GM21367 (cell line): ENCODE measurements around the gene CBFA2T3.
"Not testable (repeated sequence)": the region's sequence is repeated elsewhere in the genome, so short reads cannot be mapped to it uniquely, and the experiment has no call there.

ENCODE experiments used
- ATAC-seq: cut with Tn5 transposase; IDR thresholded peaks from one replicate; pipeline ENCODE4 v1.9.1; 2021; ENCODE audit not compliant: unreplicated experiment

The CBFA2T3 gene

DNA sequence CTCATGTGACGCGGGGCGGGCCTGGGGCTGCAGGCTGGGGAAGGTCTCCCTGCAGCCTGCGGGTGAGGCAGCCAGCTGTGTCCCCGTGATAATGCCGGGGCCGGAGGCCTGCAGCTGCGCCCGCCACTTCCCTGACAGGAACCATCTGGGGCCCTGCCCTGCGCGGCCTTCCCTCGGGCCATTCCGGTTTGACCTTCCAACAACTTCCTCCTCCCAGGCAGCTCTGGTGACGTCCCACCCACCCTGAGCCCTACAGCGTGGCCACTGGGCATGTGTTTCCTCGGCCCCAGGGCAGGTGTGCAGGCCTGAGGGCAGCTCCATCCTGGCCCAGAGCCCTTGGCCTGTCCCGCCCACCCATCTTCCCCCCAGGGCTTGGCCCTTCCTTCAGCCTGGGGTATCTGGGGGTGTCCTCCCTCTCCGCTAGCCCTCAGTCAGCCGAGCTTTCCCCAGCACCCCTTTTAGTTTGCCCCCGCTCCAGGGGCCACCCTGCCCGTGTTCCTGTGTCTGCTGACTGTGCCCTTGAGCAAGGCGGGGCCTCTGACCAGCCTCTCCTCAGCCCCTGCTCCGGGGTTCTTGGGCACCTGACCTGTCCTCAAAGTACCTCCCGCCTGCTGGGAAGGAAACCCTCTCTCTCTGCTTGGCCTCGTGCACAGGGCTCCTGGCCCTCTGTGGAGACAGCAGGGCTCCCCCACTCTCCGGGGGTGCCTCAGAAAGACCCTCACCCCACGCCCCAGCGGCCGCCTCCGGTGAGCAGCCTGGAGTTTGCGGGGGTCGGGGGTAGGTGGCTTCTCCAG lies at the start of gene CBFA2T3:
Gene CBFA2T3 (minus strand): TSS at position 190 of the 794 bp plus-strand sequence. CDS start 400 bp downstream, outside the sequence.
- no peak for ATAC-seq

DNA sequence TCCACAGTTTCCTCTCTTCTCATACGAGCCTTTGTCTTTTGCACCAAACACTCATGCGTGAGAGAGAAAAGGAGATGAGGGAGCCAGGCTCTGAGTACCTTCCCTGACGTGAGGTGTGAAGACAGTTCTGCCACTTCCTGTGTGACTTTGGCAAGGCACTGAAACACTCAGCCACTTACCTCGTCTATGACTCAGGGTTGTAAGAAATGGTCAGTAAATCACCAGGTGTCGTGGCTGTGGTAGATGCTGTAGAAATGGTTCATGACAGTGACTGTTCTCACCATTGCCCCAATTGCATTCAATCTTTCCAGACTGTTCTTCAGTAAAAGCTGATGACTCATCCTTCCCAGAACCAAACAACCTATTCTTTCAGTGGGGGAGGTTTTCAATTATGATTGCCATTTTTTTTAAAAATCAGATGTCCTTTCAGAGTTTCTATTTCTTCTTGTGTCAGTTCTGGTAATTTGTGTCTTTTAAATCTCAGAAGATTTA lies 49.2 kb upstream of the CBFA2T3 start:
- peak; percentile 61 for ATAC-seq

DNA sequence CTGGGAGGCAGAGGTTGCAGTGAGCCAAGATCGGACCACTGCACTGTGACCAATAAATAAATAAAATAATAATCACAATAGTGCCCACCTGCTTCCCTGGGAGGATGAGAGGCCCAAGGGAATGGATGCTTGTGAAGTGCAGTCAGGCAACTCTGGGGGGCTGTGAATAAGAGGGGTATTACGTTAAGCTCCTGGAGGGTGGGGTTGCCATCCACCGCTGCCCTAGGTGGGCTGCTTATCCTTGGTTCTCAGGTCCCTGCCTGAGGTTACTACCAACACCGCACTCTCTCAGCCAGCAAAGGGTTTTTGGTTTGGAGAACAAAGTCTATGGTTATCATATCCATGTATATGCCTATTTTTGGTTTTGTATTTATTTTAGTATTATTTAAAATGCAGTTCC lies 48.6 kb upstream of the CBFA2T3 start:
- ATAC-seq: no peak

DNA sequence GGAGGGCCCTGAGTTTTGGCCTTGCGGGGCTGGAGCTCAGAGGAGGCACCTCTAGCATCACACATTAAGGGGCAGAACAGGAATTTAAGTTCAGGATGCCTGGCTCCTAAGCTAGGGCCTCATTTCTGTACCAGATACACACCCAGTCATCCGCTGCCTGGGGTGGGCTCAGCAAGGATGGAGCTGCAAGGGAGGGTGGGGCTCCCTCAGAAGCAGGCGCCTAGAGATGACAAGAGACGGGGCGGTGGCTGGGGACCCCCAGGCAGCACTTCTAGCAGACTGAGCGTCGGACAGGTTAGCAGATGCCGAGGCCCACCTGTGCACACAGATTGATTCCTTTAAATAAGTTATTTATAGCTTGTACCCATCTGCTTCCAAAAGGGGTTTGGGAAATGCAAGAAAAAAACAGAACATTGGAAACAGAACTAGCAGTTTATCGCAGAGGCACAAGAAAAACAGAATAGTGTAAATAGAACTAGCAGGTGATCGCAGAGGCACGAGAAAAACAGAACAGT lies 47.6 kb upstream of the CBFA2T3 start:
- ATAC-seq: no peak

DNA sequence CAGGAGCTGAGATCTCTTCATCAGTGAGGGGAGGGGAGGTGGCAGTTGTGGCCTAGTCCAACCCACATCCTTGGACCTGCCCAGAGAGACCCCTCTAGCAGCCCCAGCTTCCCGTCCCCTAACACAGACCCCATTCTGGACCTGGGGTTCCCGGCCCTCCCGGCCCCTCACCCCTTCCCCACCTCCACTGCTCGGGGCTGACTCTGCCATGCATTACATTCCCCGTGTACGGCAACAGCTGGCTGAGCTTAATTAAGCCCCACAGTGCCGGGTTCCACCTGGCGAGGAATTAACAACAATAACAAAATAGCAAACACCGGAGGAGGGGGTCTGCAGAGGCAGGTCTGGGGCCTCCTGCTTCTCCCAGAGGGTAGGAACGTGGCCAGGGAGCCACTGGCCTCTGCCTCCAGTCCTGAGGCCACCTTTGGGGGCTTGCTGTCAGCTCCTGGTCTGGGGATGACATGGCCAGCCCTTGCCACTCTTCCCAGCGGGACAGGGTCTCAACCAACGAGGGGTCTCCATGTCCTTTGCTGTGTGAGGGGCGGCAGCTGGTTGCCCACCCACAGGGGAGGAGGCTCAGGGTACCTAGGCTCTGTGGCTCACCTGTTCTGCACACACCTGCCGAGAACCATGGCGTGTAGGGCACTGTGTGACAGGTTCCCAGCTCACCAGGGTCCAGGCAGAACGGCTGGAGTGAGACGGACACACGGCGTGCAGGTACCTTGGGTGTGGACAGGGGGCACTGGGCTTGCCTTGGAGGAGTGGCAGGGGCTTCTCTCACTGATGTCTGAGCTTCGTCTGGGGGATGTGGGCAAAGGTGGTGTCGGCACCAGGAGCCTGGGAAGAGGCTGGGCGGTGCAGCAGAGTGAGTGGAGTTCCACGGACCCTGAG lies 46.9 kb upstream of the CBFA2T3 start:
- no peak for ATAC-seq

DNA sequence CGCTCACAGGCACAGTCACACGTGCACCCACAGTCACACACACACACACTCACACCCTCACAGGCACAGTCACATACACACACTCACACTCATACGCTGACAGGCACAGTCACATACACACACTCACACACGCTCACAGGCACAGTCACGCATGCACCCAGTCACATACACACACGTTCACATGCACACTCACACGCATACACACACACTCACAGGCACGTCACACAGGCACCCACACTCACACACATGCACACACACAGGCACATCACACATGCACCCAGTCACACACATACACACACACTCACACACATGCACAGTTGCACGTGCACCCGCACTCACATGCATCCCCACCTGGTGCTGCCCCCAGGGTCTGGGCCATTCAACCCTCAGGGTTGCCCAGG lies 46.1 kb upstream of the CBFA2T3 start:
- ATAC-seq: no peak

DNA sequence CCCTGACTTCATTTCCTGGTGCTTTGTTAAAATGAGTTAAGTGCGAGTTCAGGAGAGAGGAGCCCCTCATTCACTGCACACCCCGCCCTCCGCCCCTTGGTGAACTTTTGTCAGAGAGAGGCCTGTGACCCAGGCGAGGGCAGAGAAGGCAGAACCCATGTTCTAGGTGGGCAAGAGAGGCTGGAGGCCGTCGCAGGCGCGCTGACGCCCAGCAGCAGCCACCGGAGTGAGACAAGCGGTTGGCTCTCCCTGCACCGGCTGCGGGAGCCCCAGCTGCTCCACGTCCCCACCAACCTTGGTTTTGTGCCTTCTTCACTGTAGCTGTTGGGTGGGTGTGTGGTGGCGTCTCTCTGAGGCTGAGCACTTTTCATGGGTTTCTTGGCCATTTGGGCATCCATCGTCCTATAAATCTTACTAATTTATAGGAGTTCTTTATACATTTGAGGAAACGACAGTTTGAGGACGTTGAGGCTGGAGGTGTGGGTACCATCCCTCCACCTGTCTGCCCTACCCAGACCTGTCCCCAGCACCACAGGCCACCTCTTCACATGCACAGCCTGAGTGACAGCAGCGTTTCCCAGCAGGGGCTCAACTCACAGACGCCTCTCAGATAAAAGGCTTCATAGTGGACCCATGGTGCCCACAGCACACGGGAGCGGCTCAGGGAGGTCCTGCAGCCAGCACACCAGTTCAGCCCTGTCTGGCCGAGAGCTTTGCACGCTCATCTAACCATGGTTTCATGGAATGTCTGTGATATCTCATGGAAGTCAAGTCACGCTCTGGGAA lies 45.2 kb upstream of the CBFA2T3 start:
- ATAC-seq: no peak

DNA sequence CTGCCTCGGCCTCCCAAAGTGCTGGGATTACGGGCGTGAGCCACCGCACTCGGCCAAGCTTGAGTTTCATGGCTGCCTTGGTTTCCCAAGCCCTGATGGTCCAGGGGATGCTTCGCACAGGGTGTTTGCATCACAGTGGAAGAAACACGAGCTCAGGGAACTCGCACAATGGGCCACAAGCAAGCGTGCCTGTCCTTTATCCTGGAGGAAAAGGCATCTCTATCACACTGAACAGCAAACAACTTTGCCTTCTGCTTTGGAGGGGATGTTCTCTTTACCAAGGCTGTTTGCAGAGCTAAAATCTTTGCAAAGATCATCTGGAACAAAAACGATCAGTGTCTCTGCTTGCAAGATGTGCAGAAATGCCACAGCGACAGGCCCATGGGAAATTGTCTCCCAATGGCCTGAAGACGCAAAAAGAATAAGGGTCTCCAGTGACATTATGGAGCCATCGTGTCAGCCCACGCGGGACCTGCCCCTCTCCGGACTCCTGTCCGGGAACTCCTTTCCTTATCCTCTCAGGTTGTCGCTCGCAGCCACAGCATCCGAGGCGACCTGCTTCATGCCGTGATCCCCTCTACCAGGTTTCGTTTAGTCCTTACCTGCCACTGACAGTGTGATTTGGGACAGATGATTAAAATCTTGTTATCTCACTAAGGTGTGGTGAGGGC lies 44.1 kb upstream of the CBFA2T3 start:
- no peak for ATAC-seq

DNA sequence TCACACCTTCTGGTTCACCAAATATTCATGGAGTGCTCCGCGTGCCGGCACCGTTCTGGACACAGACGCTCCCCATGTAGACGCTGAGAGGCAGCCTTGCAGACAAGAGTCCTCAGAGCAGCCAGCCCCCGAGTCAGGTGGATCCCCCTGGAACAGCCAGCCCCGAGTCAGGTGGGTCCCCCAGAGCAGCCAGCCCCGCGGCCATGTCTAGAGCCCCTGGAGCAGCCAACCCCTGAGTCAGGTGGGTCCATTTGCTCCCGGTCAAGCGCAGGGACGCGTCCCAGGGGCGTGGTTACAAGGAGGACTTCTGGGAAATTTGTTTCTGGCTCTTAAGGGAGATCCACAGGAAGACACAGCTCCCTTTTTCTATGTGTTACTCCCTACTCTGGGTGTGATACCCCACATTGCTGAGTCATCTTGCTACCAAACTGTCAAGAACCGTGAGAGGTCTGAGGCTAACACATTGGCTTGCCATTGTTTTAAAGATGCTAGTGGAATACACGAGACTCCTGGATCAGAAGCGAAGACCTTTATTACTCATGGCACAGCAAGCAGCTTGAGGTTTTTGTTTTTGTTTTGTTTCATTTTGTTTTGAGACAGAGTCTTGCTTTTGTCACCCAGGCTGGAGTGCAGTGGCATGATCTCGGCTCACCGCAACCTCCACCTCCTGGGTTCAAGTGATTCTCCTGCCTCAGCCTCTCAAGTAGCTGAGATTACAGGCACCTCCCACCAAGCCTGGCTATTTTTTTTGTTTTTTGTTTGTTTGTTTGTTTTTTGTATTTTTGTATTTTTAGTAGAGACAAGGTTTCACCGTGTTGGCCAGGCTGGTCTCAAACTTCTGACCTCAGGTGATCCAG lies 43.3 kb upstream of the CBFA2T3 start:
- ATAC-seq: no peak

DNA sequence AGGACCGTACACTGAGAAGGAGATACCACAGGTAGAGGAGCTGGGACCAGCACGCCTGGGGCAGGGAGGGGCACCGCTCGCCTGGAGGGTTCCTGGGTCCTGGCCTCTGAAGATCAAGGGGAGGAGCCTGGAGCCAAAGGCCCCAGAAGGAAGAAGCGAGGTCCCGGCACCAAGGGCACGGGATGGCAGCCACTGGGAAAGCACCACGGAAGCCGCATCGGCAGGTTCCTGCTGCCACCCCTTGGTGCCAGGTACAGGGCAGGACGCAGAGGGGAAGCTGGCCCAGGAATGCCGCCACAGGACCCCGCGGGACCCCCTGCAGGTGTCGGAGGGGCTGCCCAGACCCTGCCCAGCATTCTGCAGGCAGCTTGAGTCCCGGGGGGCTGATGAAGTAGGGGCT lies 42.5 kb upstream of the CBFA2T3 start:
- no peak for ATAC-seq

DNA sequence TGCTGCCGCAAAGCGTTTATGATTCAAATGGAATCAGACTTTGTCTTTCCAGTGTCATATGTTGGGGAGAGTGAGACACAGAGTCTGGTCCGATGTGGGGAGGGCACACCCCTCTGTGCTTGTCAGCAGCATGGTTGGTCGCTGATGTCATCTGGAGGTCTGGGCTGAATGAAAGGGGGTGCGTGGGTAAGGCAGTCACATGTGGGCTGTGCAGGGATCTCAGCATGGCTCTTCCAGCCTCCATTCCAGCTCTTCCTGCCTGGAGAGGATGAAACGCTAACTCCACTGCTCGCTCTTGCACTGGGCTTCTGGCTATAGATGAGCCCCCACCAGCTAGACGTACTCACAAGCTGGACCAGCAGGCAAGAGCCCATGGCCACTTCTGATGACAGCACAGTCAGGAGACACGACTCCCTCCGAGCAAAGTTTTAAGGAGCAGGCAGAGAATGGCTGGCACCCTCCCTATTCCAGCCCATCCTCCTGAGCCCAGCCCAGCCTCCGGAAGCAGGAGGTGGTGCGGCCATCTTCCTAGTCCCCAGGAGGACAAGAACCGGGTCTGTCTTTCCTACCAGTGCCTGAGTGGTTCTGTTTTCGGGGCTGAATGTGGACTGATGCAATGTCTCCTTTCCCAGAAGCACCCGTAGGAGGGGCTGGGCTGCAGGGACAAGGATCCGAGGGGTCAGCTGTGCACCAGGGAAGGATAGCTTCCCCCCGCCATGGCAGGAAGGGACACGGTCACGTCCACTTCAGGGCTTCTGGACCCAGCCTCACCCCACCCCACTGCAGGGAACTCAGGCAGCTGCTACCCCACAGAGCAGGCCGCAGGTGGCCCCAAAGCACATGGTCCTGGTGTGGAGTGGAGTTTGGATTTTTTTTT lies 41.5 kb upstream of the CBFA2T3 start:
- no peak for ATAC-seq

DNA sequence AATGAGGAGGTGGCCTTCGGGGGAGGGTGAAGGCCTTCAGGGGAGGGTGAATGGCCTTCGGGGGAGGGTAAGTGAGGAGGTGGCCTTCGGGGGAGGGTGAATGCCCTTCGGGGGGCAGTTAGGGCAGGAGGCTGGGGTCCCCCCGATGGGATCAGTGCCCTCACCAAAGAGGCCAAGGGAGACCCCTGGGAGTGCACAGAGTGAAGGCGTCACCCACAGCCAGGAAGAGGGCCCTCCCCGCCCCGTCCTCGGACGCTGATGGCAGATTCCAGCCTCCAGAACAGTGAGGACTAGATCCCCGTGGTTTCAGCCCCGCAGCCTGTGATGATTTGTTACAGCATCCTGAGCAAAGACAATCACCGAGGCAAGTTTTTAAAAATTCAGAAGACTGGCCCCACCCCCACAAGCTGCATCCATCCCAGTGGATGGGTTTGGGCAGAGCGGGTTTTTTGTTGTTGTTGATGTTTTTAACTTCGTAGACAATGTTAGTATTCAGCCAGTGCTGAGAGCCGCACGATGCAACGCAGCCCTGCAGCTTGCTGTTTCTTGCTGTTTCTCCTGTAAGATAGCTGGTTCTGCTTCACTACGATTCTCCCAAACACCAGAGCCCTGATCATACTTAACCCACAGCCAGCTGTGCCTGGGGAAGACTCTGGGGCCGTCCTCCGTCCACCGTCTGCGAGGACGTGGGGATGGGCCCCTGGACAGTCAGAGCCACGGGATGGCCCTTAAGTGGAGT lies 40.7 kb upstream of the CBFA2T3 start:
- no peak for ATAC-seq

DNA sequence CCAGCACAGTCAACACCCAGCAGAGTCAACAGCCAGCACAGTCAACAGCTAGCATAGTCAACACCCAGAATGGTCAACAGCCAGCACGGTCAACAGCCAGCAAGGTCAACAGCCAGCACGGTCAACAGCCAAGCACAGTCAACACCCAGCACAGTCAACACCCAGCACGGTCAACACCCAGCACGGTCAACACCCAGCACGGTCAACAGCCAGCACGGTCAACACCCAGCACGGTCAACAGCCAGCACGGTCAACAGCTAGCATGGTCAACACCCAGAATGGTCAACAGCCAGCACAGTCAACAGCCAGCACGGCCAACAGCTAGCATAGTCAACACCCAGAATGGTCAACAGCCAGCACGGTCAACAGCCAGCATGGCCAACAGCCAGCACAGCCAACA lies 39.6 kb upstream of the CBFA2T3 start:
- not testable (repeated sequence) for ATAC-seq

DNA sequence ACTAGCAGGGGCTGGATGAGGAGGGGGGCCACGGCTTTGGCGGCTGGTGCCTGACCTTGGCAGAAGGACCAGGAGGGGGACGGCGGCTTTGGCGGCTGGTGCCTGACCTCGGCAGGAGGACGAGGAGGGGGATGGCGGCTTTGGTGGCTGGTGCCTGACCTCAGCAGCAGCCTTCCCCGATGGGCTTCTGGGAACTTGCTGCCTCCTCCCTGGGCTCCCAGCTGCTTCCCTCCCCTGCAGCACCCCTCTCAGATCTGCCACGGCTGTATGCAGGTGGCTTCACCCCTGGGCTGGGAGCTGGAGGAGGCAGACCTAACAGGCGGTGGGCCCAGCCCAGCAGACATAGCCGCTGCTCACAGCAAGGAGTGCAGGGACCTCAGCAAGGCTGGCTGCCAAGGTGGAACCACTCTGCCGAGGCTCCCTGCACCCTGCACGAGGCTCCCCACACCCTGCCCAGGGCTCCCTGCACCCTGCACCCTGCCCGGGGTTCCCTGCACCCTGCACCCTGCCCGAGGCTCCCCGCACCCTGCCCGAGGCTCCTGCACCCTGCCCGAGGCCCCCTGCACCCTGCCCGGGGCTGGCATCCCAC lies 38.4 kb upstream of the CBFA2T3 start:
- no peak for ATAC-seq

DNA sequence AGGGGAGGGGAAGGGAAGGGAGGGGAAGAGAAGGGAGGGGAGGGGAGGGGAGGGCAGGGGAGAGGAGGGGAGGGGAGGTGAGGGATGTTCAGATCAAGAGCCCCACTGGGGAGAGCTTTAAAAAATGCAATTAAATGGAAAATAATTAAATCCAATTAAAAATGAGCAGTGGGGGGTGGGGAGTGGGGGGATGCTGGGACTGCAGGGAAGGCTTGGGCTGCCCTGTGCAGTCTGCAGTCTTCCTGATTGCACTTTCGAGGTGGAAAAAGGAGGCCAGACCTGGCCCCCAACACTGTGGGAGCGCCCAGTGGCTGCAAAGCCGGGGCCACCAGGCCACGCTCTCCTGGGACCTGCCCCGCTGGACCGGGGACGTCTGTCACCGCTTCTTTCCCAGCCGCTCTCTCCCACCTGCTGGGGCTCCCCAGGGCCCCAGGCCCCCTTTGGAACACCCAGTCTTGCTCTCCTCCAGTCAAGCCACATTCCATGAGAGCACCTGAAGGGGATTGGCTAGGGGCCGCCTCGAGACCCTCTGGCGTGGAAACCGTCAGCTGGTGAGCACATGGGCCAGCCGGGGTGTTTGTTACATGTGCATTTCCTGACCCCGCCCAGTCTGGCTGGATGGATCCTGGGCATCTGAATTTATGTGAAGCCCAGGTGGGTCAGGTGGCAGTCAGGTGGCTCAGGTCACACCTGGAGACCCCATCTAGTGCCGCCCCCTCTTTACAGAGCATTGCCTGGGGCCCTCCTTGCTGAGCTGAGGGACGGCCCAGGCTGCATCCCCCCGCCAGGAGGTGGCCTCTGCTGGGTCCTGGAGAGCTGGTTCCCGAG lies 37.6 kb upstream of the CBFA2T3 start:
- no peak for ATAC-seq

DNA sequence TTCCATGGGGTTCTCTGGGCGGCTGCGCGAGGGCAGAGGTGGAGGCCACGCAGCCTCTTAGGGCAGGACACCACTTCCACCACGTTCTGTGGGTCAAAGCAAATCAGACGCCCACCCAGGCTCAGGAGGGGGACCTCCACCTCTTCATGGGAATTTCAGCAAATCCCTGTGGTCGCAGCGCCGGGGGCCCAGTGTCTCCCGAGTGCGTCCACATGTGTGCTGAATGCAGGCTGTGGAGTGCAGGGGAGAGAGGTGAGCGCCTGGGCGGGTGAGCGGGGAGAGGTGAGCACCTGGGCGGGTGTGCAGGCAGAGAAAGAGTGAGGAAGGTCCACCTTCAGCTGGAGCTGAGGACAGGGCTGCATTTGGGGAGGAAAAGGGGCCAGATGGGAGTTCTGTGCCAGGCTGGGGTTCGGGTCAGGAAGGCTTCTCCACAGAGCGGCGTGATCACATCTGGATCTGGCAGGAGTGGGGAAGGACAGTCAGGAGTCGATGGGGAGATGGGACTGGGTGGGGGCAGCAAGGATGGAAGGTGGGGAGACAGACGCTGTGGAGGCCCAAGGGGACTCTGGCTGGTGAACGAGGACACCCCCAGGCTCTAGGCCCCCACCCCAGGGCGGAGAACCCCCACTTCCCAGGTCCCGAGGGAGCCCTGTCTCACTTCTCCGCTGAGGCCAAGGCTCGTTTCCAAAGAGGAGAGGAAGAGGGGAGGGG lies 36.8 kb upstream of the CBFA2T3 start:
- ATAC-seq: no peak
